ENCODE results near the gene GBP2. TPM values are rescaled to one million over a fixed set of nuclear protein-coding genes. Genes with fewer than 3 reads are reported as not detected.

The GBP2 gene
- total RNA-seq, 2 experiments from 2014 or later: not detected

DNA sequence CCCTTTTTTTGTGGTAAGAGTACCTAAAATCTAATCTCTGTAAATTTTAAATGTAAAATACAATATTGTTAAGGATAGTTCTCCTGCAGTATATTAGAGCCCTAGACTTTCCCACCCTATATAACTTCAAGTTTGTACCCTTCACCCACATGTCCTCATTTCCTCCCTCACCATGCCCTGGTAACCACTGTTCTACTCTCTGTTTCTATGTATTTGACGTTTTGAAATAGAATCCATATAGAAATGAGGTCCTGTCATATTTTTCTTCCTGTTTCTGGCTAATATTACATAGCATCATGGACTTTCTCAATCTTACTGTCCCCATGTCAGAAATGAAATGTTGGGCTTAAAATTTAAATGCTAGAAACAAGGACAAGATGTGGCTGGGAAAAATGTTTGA is 25.1 kb upstream of the GBP2 start:
- no peak overlapping the region for H3K27ac ChIP-seq (ENCODE audit: low read depth, low read length, poor library complexity, severe bottlenecking)
- H4K20me1 ChIP-seq (ENCODE audit: insufficient read depth, low read length): no peaks in the 10 kb centered on the region
- CTCF ChIA-PET (ENCODE audit: unreplicated experiment): no interaction called here
- no peaks in the 10 kb centered on the region for H3K36me3 ChIP-seq (ENCODE audit: insufficient read depth, low read length)
- no peak for TF ChIP-seq CTCF (conservative IDR thresholded peaks at IDR 0.05; ENCODE audit: low read length)
- TF ChIP-seq EZH2phosphoT487 (IDR thresholded peaks at IDR 0.05; ENCODE audit: borderline replicate concordance, low read depth, low read length): no peak
- intact Hi-C loops (cut with micrococcal nuclease; ENCODE audit: unreplicated experiment): no loop called here
- no peaks in the 10 kb centered on the region for H3K79me2 ChIP-seq (ENCODE audit: insufficient read depth, low read depth, low read length)
- no peaks in the 10 kb centered on the region for H3K9me3 ChIP-seq (ENCODE audit: low read length)
- POLR2A ChIA-PET: no interaction called here
- no peaks in the 10 kb centered on the region for H3K9me2 ChIP-seq (ENCODE audit: insufficient read depth, low read length)
- H2AFZ ChIP-seq (ENCODE audit: low read length): no peak overlapping the region
- no peak for DNase-seq (ENCODE audit: low spot score)
- H3K4me2 ChIP-seq (ENCODE audit: low read length): no peak overlapping the region
- no peak overlapping the region for H3K4me3 ChIP-seq (ENCODE audit: low read depth, low read length, poor library complexity, severe bottlenecking)
- no TSS peak for BruUV-seq (replicated peaks)
- H3K4me1 ChIP-seq (ENCODE audit: insufficient read depth, low read length, poor library complexity, severe bottlenecking): no peaks in the 10 kb centered on the region

DNA sequence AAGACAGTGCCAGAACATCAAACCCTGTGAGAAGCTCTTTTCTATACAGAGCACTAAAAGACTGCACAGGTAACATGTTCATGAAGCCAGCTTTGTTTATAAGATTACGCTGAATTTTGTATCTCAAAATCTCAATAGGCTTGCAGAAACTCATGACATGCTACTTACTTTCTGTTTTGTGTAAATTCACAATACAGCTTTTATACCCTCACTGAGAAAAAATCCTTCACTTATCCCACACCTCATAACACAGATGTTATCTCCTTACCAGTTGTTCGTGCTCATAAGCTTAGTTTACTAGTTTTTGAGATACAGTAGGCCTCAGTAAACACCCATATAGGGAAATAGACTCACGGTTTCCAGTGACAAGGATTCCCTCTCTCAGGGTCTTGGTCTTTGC is 24.1 kb upstream of the GBP2 start:
- no peaks in the 10 kb centered on the region for H3K9me3 ChIP-seq (ENCODE audit: low read length)
- no TSS peak for BruUV-seq (replicated peaks)
- H3K4me2 ChIP-seq (ENCODE audit: low read length): no peak overlapping the region
- no peak overlapping the region for H2AFZ ChIP-seq (ENCODE audit: low read length)
- H3K4me1 ChIP-seq (ENCODE audit: insufficient read depth, low read length, poor library complexity, severe bottlenecking): no peaks in the 10 kb centered on the region
- no peak for DNase-seq (ENCODE audit: low spot score)
- no peaks in the 10 kb centered on the region for H3K79me2 ChIP-seq (ENCODE audit: insufficient read depth, low read depth, low read length)
- CTCF ChIA-PET (ENCODE audit: unreplicated experiment): no interaction called here
- TF ChIP-seq EZH2phosphoT487 (IDR thresholded peaks at IDR 0.05; ENCODE audit: borderline replicate concordance, low read depth, low read length) (no peak), CTCF (conservative IDR thresholded peaks at IDR 0.05; ENCODE audit: low read length) (no peak)
- no peak overlapping the region for H3K4me3 ChIP-seq (ENCODE audit: low read depth, low read length, poor library complexity, severe bottlenecking)
- POLR2A ChIA-PET: no interaction called here
- H3K27ac ChIP-seq (ENCODE audit: low read depth, low read length, poor library complexity, severe bottlenecking): no peak overlapping the region
- H4K20me1 ChIP-seq (ENCODE audit: insufficient read depth, low read length): no peaks in the 10 kb centered on the region
- no peaks in the 10 kb centered on the region for H3K36me3 ChIP-seq (ENCODE audit: insufficient read depth, low read length)
- H3K9me2 ChIP-seq (ENCODE audit: insufficient read depth, low read length): no peaks in the 10 kb centered on the region
- intact Hi-C loops (cut with micrococcal nuclease; ENCODE audit: unreplicated experiment): no loop called here

DNA sequence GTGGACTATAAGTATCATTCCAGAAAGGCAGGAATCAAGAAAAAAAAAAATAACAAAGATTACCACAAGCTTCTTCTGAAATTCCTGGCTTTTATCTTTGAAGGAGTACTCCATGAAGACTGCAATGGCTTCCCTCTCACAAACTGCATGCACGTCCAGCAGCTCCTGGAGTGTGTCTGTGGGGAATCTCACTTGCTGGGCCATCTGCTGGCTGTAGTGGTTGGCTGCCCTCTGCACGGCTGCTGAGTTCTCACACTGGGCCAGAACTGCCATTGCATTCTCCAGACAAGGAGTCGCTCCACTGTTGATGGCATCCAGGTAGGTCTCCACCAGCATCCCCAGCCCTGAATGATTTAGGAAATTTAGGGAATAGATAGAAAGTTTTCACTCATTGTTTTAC is 23.3 kb upstream of the GBP2 start:
- POLR2A ChIA-PET: no interaction called here
- H3K9me2 ChIP-seq (ENCODE audit: insufficient read depth, low read length): no peaks in the 10 kb centered on the region
- H3K36me3 ChIP-seq (ENCODE audit: insufficient read depth, low read length): no peaks in the 10 kb centered on the region
- H4K20me1 ChIP-seq (ENCODE audit: insufficient read depth, low read length): no peaks in the 10 kb centered on the region
- no peaks in the 10 kb centered on the region for H3K79me2 ChIP-seq (ENCODE audit: insufficient read depth, low read depth, low read length)
- H3K4me2 ChIP-seq (ENCODE audit: low read length): no peak overlapping the region
- TF ChIP-seq CTCF (conservative IDR thresholded peaks at IDR 0.05; ENCODE audit: low read length) (no peak), EZH2phosphoT487 (IDR thresholded peaks at IDR 0.05; ENCODE audit: borderline replicate concordance, low read depth, low read length) (no peak)
- no peak for DNase-seq (ENCODE audit: low spot score)
- H3K4me1 ChIP-seq (ENCODE audit: insufficient read depth, low read length, poor library complexity, severe bottlenecking): no peaks in the 10 kb centered on the region
- H3K9me3 ChIP-seq (ENCODE audit: low read length): no peaks in the 10 kb centered on the region
- H3K27ac ChIP-seq (ENCODE audit: low read depth, low read length, poor library complexity, severe bottlenecking): no peak overlapping the region
- BruUV-seq (replicated peaks): no TSS peak
- CTCF ChIA-PET (ENCODE audit: unreplicated experiment): no interaction called here
- no peak overlapping the region for H3K4me3 ChIP-seq (ENCODE audit: low read depth, low read length, poor library complexity, severe bottlenecking)
- H2AFZ ChIP-seq (ENCODE audit: low read length): no peak overlapping the region
- intact Hi-C loops (cut with micrococcal nuclease; ENCODE audit: unreplicated experiment): no loop called here
